ENCODE results near the gene PALM. TPM values are rescaled to one million over a fixed set of nuclear protein-coding genes. Genes with fewer than 3 reads are reported as not detected.

PALM gene
- total RNA-seq, 2 donors from 2014 or later = not detected

GRCh38 chr19:674282-675151 is 34.2 kb upstream of the PALM start:
- Mint-ChIP-seq H3K27ac (no peak overlapping the region), H3K36me3 (ENCODE audit: low read depth) (no peaks in the 10 kb centered on the region), H3K4me3 (no peak overlapping the region), H3K4me1 (peaks cover 4% of the 10 kb centered on the region), H3K27me3 (peaks cover 17% of the 10 kb centered on the region)
- no peak for ATAC-seq
- DNase-seq = no peak
- H3K9me3 ChIP-seq (ENCODE audit: control insufficient read depth, low read length, poor library complexity, severe bottlenecking) = no peaks in the 10 kb centered on the region

- no peaks in the 10 kb centered on the region for H3K9me3 ChIP-seq (ENCODE audit: control insufficient read depth, low read length, poor library complexity, severe bottlenecking)
- no peak overlapping the region for H3K4me3 Mint-ChIP-seq
- no peak overlapping the region for H3K27ac Mint-ChIP-seq
- H3K36me3 Mint-ChIP-seq (ENCODE audit: low read depth) = no peaks in the 10 kb centered on the region
- no peak for ATAC-seq
- no peak for DNase-seq
- peaks cover 17% of the 10 kb centered on the region for H3K27me3 Mint-ChIP-seq
- peaks cover 9% of the 10 kb centered on the region for H3K4me1 Mint-ChIP-seq
Observed at GRCh38 chr19:676007-676338, 32.8 kb upstream of the PALM start.

GRCh38 chr19:676339-677105 is 32.2 kb upstream of the PALM start, which contains the start of gene FSTL3:
TSS of gene FSTL3 (plus strand) at chr19:676392. CDS start at chr19:676424, 32 bp downstream.
- H3K9me3 ChIP-seq (ENCODE audit: control insufficient read depth, low read length, poor library complexity, severe bottlenecking) = no peaks in the 10 kb centered on the region
- Mint-ChIP-seq H3K4me1 (peaks cover 9% of the 10 kb centered on the region), H3K27ac (no peak within 1 kb of the TSS), H3K27me3 (peaks cover 17% of the 10 kb centered on the region), H3K36me3 (ENCODE audit: low read depth) (no peaks in the 10 kb centered on the region), H3K4me3 (peak within 1 kb of the TSS; percentile 21)
- ATAC-seq (no peak), DNase-seq (no peak)

- ATAC-seq (no peak), DNase-seq (no peak)
- Mint-ChIP-seq H3K36me3 (ENCODE audit: low read depth) (no peaks in the 10 kb centered on the region), H3K27ac (no peak overlapping the region), H3K27me3 (peaks cover 17% of the 10 kb centered on the region), H3K4me3 (no peak overlapping the region), H3K4me1 (peaks cover 9% of the 10 kb centered on the region)
- no peaks in the 10 kb centered on the region for H3K9me3 ChIP-seq (ENCODE audit: control insufficient read depth, low read length, poor library complexity, severe bottlenecking)
Observed at GRCh38 chr19:677201-677600, 31.5 kb upstream of the PALM start.

GRCh38 chr19:677601-678436 is 30.9 kb upstream of the PALM start:
- ATAC-seq = no peak
- no peak for DNase-seq
- H3K9me3 ChIP-seq (ENCODE audit: control insufficient read depth, low read length, poor library complexity, severe bottlenecking) = no peaks in the 10 kb centered on the region
- no peak overlapping the region for H3K27ac Mint-ChIP-seq
- peaks cover 9% of the 10 kb centered on the region for H3K4me1 Mint-ChIP-seq
- no peaks in the 10 kb centered on the region for H3K36me3 Mint-ChIP-seq (ENCODE audit: low read depth)
- peak overlapping the region; percentile 31 for H3K4me3 Mint-ChIP-seq
- peaks cover 17% of the 10 kb centered on the region for H3K27me3 Mint-ChIP-seq

- peak overlapping the region; percentile 75 for H3K4me3 Mint-ChIP-seq
- H3K4me1 Mint-ChIP-seq = peaks cover 9% of the 10 kb centered on the region
- no peak for DNase-seq
- H3K27me3 Mint-ChIP-seq = peaks cover 9% of the 10 kb centered on the region
- H3K36me3 Mint-ChIP-seq (ENCODE audit: low read depth) = no peaks in the 10 kb centered on the region
- no peak for ATAC-seq
- H3K9me3 ChIP-seq (ENCODE audit: control insufficient read depth, low read length, poor library complexity, severe bottlenecking) = no peaks in the 10 kb centered on the region
- H3K27ac Mint-ChIP-seq = no peak overlapping the region
Observed at GRCh38 chr19:678791-679388, 29.8 kb upstream of the PALM start.

GRCh38 chr19:679418-680286 is 29.1 kb upstream of the PALM start:
- Mint-ChIP-seq H3K27me3 (peaks cover 7% of the 10 kb centered on the region), H3K27ac (no peak overlapping the region), H3K4me3 (peak overlapping the region; percentile 92), H3K4me1 (peaks cover 9% of the 10 kb centered on the region), H3K36me3 (ENCODE audit: low read depth) (no peaks in the 10 kb centered on the region)
- no peaks in the 10 kb centered on the region for H3K9me3 ChIP-seq (ENCODE audit: control insufficient read depth, low read length, poor library complexity, severe bottlenecking)
- no peak for ATAC-seq
- DNase-seq = no peak

- Mint-ChIP-seq H3K27ac (peak overlapping the region; percentile 93), H3K27me3 (peaks cover 1% of the 10 kb centered on the region), H3K36me3 (ENCODE audit: low read depth) (no peaks in the 10 kb centered on the region), H3K4me3 (peak overlapping the region; percentile 92), H3K4me1 (peaks cover 5% of the 10 kb centered on the region)
- peak; percentile 96 to 100 (median 100) for DNase-seq
- peak; percentile 84 for ATAC-seq
- no peaks in the 10 kb centered on the region for H3K9me3 ChIP-seq (ENCODE audit: control insufficient read depth, low read length, poor library complexity, severe bottlenecking)
Observed at GRCh38 chr19:680287-681028, 28.3 kb upstream of the PALM start.

GRCh38 chr19:681029-682019 is 27.4 kb upstream of the PALM start:
- Mint-ChIP-seq H3K36me3 (ENCODE audit: low read depth) (no peaks in the 10 kb centered on the region), H3K27me3 (no peaks in the 10 kb centered on the region), H3K4me3 (peak overlapping the region; percentile 92), H3K4me1 (peaks cover 5% of the 10 kb centered on the region), H3K27ac (peak overlapping the region; percentile 93)
- DNase-seq (peak in 2 of 3 donors; percentile 83 to 90), ATAC-seq (no peak)
- H3K9me3 ChIP-seq (ENCODE audit: control insufficient read depth, low read length, poor library complexity, severe bottlenecking) = no peaks in the 10 kb centered on the region

- ATAC-seq = no peak
Observed at GRCh38 chr19:682678-683320, 25.9 kb upstream of the PALM start.

More at GRCh38 chr19:682678-683320, 25.9 kb upstream of the PALM start:
- no peaks in the 10 kb centered on the region for H3K9me3 ChIP-seq (ENCODE audit: control insufficient read depth, low read length, poor library complexity, severe bottlenecking)
- Mint-ChIP-seq H3K4me1 (peaks cover 5% of the 10 kb centered on the region), H3K36me3 (ENCODE audit: low read depth) (no peaks in the 10 kb centered on the region), H3K27ac (no peak overlapping the region), H3K27me3 (no peaks in the 10 kb centered on the region), H3K4me3 (no peak overlapping the region)
- DNase-seq = no peak

Measured in T-helper 17 cell (primary cell).